MCF 10A (cell line): ENCODE data around the gene CD247. TPM values are rescaled to one million over a fixed set of nuclear protein-coding genes. Genes with fewer than 3 reads are reported as not detected.

Experiments
- BruUV-seq: library from RNA; stranded (reverse); fragments of 400-500 nt; replicated peaks from 2 replicates; lab custom pipeline; 2021; lab: Mats Ljungman, UMichigan
- CTCF ChIA-PET: fragments of 300-600 bp; sonication (Branson Sonifier 250); formaldehyde crosslinking; extraction: SDS; loops from one replicate; lab custom pipeline; 2021; ENCODE audit warnings: antibody characterized with exemption, inconsistent platforms; lab: Yijun Ruan, JAX
- POLR2A ChIA-PET: fragments of 300-600, 350-650 bp; sonication (Branson Sonifier 250); formaldehyde crosslinking; extraction: SDS; loops from one replicate; lab custom pipeline; 2020; ENCODE audit warnings: antibody characterized with exemption, inconsistent platforms; lab: Yijun Ruan, JAX
- DNase-seq: peaks from one replicate; pipeline ENCODE4 v3.0.0-alpha.2; 2018; ENCODE audit not compliant: unreplicated experiment
- H3K27ac Mint-ChIP-seq: one replicate; pipeline ENCODE4 v1.8.0; 2022; ENCODE audit warnings: mild to moderate bottlenecking, low read depth, mixed read lengths; ENCODE audit not compliant: unreplicated experiment
- H3K27me3 Mint-ChIP-seq: one replicate; pipeline ENCODE4 v1.8.0; 2022; ENCODE audit warnings: mixed read lengths; ENCODE audit not compliant: insufficient read depth, unreplicated experiment
- H3K36me3 Mint-ChIP-seq: one replicate; pipeline ENCODE4 v1.8.0; 2022; ENCODE audit warnings: mild to moderate bottlenecking, moderate library complexity, mixed read lengths; ENCODE audit not compliant: insufficient read depth, unreplicated experiment
- H3K4me1 Mint-ChIP-seq: one replicate; pipeline ENCODE4 v1.8.0; 2022; ENCODE audit warnings: mixed read lengths; ENCODE audit not compliant: insufficient read depth, unreplicated experiment
- H3K4me3 Mint-ChIP-seq: one replicate; pipeline ENCODE4 v1.8.0; 2022; ENCODE audit warnings: mild to moderate bottlenecking, moderate library complexity, mixed read lengths; ENCODE audit not compliant: unreplicated experiment
- H3K9me3 Mint-ChIP-seq: one replicate; pipeline ENCODE4 v1.8.0; 2022; ENCODE audit warnings: mixed read lengths; ENCODE audit not compliant: unreplicated experiment
- CTCF ChIP-seq: fragments of 200-600 bp; IDR thresholded peaks from one replicate; pipeline ENCODE4 v1.8.0; 2022; ENCODE audit warnings: antibody characterized with exemption, mild to moderate bottlenecking; ENCODE audit not compliant: unreplicated experiment
- intact Hi-C: fragments of 100-400 bp; cut with micrococcal nuclease; formaldehyde crosslinking; loops from 2 replicates; pipeline ENCODE4 v1.14.1; 2022
- total RNA-seq: library from RNA; stranded (reverse); gene quantifications from 2 replicates; pipeline ENCODE4 v1.2.3, GENCODE V29; 2022

Gene CD247
- total RNA-seq, 1 experiment from 2014 or later, result not detected

GRCh38 chr1:167455786-167456446, 62.4 kb downstream of the CD247 start:
- no peaks in the 10 kb centered on the region for H3K9me3 Mint-ChIP-seq
- H3K36me3 Mint-ChIP-seq, result no peaks in the 10 kb centered on the region
- POLR2A ChIA-PET, result interaction anchor here (1.0 to 2.4 kb wide), 7 partner anchors 10 to 235 kb away, joined by 3 to 13 read pairs (median 7); partner anchors contain the start of genes CREG1 and POU2F1
- H3K4me1 Mint-ChIP-seq, result no peaks in the 10 kb centered on the region
- no TSS peak for BruUV-seq
- CTCF ChIA-PET, result interaction anchor here (0.6 to 6.5 kb wide), 11 partner anchors 9 to 236 kb away, joined by 3 to 46 read pairs (median 5); partner anchors contain the start of gene POU2F1
- no peak for DNase-seq
- peak overlapping the region; percentile 47 for H3K27ac Mint-ChIP-seq
- intact Hi-C loops, result no loop called here
- TF ChIP-seq CTCF, result no peak
- no peaks in the 10 kb centered on the region for H3K27me3 Mint-ChIP-seq
- peak overlapping the region; percentile 71 for H3K4me3 Mint-ChIP-seq

GRCh38 chr1:167454894-167455785, 63.2 kb downstream of the CD247 start:
- Mint-ChIP-seq H3K27ac (no peak overlapping the region), H3K36me3 (no peaks in the 10 kb centered on the region), H3K4me3 (peak overlapping the region; percentile 71), H3K27me3 (no peaks in the 10 kb centered on the region), H3K4me1 (no peaks in the 10 kb centered on the region), H3K9me3 (no peaks in the 10 kb centered on the region)
- ChIA-PET POLR2A (interaction anchor here (0.6 to 2.4 kb wide), 17 partner anchors 10 to 235 kb away, joined by 3 to 13 read pairs (median 3); partner anchors contain the start of genes CREG1 and POU2F1), CTCF (interaction anchor here (0.6 to 6.5 kb wide), 18 partner anchors 8 to 545 kb away, joined by 3 to 46 read pairs (median 3); partner anchors contain the start of gene POU2F1)
- intact Hi-C loops, result no loop called here
- no peak for TF ChIP-seq CTCF
- peak; percentile 57 for DNase-seq
- no TSS peak for BruUV-seq

- BruUV-seq, result no TSS peak
- no peak for TF ChIP-seq CTCF
- POLR2A ChIA-PET, result interaction anchor here (0.6 to 2.4 kb wide), 17 partner anchors 10 to 600 kb away, joined by 3 to 13 read pairs (median 3); partner anchors contain the start of genes CREG1 and POU2F1
- Mint-ChIP-seq H3K4me1 (no peaks in the 10 kb centered on the region), H3K36me3 (no peaks in the 10 kb centered on the region), H3K9me3 (no peaks in the 10 kb centered on the region), H3K4me3 (peak overlapping the region; percentile 71), H3K27ac (no peak overlapping the region), H3K27me3 (no peaks in the 10 kb centered on the region)
- CTCF ChIA-PET, result interaction anchor here (0.8 to 6.5 kb wide), 15 partner anchors 7 to 544 kb away, joined by 3 to 46 read pairs (median 3); partner anchors contain the start of gene POU2F1
- DNase-seq, result no peak
- intact Hi-C loops, result no loop called here
Observed at GRCh38 chr1:167454304-167454893, 63.9 kb downstream of the CD247 start.
